ENCODE results near the gene SORL1. TPM values are rescaled to one million over a fixed set of nuclear protein-coding genes. Genes with fewer than 3 reads are reported as not detected.

SORL1 gene
- total RNA-seq, 3 donors from 2014 or later: 58.3 to 195 (median 109) TPM

DNA sequence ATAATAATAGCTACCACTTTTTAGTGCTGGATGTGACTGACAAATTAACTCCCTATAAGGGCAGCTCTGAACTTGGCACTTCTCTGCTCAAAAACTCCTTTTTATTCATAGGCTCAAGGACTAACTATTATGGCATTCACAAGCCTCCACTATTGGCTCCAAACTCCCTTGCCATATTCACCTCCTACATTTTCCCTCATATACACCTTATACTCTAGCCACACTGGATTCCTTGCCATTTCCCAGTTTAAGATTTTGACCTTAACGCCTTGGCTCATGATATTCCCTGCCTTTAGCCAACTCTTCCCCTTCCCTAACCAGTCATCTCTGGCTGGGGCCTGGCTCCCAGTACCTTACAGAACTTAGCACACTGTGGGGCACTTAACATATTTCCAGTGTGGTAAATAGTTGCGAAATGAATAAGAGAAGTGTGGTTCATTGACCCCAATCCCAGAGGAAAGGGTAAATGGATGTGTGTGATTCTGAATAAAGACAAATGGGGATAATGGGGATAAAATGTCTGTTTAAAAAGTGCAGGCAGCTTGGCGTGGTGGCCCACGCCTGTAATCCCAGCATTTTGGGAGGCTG is 40.0 kb upstream of the SORL1 start:
- ATAC-seq: no peak
- Histone ChIP-seq H3K4me3 (no peak overlapping the region), H3K36me3 (ENCODE audit: low read depth) (no peaks in the 10 kb centered on the region), H3K4me1 (ENCODE audit: low read depth) (peaks cover 12% of the 10 kb centered on the region), H3K9me3 (no peaks in the 10 kb centered on the region)
- intact Hi-C loops (cut with DNase I, micrococcal nuclease): no loop called here
- TF ChIP-seq, protein P1, sequence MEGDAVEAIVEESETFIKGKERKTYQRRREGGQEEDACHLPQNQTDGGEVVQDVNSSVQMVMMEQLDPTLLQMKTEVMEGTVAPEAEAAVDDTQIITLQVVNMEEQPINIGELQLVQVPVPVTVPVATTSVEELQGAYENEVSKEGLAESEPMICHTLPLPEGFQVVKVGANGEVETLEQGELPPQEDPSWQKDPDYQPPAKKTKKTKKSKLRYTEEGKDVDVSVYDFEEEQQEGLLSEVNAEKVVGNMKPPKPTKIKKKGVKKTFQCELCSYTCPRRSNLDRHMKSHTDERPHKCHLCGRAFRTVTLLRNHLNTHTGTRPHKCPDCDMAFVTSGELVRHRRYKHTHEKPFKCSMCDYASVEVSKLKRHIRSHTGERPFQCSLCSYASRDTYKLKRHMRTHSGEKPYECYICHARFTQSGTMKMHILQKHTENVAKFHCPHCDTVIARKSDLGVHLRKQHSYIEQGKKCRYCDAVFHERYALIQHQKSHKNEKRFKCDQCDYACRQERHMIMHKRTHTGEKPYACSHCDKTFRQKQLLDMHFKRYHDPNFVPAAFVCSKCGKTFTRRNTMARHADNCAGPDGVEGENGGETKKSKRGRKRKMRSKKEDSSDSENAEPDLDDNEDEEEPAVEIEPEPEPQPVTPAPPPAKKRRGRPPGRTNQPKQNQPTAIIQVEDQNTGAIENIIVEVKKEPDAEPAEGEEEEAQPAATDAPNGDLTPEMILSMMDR (IDR thresholded peaks at IDR 0.05): no peak
- DNase-seq: no peak

DNA sequence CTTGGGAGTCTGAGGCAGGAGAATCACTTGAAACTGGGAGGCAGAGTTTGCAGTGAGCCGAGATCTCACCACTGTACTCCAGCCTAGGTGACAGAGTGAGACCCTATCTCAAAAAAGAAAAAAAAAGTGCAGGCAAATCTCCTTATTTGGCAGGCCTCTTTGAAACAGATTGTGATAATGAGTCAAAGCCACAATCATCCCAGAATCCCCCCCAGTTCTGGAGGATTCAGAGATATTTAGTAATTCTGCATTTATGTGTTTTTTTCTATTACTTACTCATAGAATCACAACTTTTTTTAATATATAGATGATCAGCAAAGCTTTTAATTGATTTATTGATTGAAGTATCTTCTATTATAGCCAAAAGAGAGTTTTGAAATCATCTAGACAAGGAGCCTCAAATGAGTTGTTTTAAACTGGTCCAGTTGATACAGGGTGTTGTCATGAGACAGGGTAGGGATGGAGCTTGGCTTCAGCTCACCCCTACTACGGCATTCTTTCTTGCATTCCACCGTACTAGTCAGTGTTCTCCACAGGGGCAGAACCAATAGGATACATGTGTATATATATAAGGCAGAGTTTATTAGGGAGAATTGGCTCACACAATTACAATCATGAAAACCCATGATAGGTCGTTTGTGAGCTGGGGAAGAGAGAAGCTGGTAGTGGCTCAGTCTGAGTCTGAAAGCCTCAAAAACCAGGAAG is 39.3 kb upstream of the SORL1 start:
- intact Hi-C loops (cut with DNase I, micrococcal nuclease): no loop called here
- TF ChIP-seq, protein P1 (IDR thresholded peaks at IDR 0.05): no peak
- ATAC-seq: no peak
- Histone ChIP-seq H3K4me1 (ENCODE audit: low read depth) (peaks cover 20% of the 10 kb centered on the region), H3K9me3 (no peaks in the 10 kb centered on the region), H3K4me3 (no peak overlapping the region), H3K36me3 (ENCODE audit: low read depth) (no peaks in the 10 kb centered on the region)
- no peak for DNase-seq

DNA sequence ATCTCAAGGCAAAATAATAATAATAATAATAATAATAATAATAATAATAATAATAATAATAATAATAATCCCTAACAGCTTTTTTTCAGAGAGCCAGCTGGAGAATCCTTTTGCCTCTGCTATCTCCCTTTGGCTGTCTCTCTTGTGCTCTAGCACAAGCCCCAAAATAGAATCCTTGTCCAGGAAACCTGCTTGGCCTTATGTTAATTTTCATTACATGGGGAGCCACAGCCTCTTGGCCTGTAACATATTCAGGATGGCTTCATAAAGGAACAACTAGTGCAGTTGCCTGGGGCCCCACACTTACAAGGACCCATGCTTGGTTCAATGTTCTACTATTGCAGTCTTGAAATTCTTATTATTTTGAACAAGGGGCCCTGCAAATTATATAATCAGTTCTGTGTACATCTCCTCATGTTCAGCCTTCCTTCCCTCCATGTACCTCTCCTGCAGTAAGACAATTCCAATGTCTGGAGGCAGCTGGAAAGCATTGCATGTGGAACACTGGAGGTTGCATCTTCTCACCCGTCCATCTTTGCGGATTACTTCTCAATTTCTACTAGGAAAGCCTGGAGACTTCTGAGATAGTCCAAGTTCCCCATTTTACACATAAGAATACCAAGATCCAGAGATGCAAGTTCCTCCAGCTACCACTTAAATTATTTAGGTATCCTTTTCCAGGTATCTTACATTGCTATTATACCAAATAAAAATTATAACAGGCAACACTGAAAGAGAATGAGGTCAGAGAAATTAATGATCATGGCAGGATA is 37.8 kb upstream of the SORL1 start:
- Histone ChIP-seq H3K36me3 (ENCODE audit: low read depth) (no peaks in the 10 kb centered on the region), H3K4me3 (no peak overlapping the region), H3K4me1 (ENCODE audit: low read depth) (peaks cover 32% of the 10 kb centered on the region), H3K9me3 (no peaks in the 10 kb centered on the region)
- TF ChIP-seq, protein P1 (IDR thresholded peaks at IDR 0.05): no peak
- no peak for DNase-seq
- ATAC-seq: no peak
- intact Hi-C loops (cut with DNase I, micrococcal nuclease): no loop called here

DNA sequence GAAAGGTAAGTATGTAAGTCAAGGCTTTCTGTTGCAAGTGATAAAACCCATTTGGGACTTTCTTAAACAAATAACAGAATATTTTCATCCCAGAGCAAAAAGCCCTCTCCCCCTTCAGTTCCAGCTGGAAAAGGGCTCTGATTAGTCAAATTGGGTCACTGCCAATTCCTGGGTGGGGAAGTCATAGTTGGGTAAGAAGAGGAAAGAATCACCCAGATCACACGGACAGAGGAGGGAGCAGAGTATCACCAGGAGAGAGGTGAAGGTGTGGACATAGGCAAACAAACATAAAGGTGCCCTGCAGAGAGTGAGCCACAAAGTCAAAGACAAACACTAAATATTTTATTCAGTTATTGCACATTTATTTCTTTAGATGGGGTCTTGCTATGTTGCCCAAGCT is 36.3 kb upstream of the SORL1 start:
- no peaks in the 10 kb centered on the region for H3K36me3 ChIP-seq (ENCODE audit: low read depth)
- TF ChIP-seq, protein P1 (IDR thresholded peaks at IDR 0.05): no peak
- intact Hi-C loops (cut with DNase I, micrococcal nuclease): no loop called here
- no peaks in the 10 kb centered on the region for H3K9me3 ChIP-seq
- ATAC-seq (peak; percentile 86), DNase-seq (peak in 1 of 3 donors; percentile 73)
- H3K4me1 ChIP-seq (ENCODE audit: low read depth): peaks cover 35% of the 10 kb centered on the region
- H3K4me3 ChIP-seq: no peak overlapping the region

DNA sequence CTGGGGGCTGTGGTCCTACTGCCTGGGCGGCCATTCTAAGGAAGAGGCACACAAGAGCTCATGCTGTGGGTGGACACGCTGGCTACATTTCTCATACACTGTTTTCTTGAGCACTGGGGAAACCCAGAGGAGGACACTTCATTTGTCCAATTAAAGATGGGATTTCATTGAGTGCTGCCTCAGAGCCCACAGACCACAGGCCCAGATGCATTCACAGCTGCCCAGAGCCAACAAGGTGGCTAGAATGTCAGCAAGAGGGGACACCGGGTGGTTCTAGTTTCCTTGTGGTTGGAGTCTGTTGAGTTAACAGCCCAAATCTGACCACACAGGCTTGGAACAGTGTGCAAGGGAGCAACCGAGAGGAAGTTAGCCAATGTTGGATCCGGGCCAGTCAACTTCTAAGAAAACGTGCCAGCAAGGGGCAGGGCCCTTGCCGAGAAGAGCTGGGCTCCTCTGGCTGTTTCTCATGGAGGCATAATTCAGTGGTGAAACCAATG is 35.0 kb upstream of the SORL1 start:
- no peaks in the 10 kb centered on the region for H3K36me3 ChIP-seq (ENCODE audit: low read depth)
- peak; percentile 90 for ATAC-seq
- H3K9me3 ChIP-seq: no peaks in the 10 kb centered on the region
- no peak overlapping the region for H3K4me3 ChIP-seq
- peak; percentile 77 to 93 (median 83) for DNase-seq
- TF ChIP-seq, protein P1 (IDR thresholded peaks at IDR 0.05): no peak
- peaks cover 35% of the 10 kb centered on the region for H3K4me1 ChIP-seq (ENCODE audit: low read depth)
- intact Hi-C loops (cut with DNase I, micrococcal nuclease): no loop called here

Measured in mucosa of descending colon (tissue), 3 donors.